ENCODE data around the gene BPIFB6.

BPIFB6 gene

DNA sequence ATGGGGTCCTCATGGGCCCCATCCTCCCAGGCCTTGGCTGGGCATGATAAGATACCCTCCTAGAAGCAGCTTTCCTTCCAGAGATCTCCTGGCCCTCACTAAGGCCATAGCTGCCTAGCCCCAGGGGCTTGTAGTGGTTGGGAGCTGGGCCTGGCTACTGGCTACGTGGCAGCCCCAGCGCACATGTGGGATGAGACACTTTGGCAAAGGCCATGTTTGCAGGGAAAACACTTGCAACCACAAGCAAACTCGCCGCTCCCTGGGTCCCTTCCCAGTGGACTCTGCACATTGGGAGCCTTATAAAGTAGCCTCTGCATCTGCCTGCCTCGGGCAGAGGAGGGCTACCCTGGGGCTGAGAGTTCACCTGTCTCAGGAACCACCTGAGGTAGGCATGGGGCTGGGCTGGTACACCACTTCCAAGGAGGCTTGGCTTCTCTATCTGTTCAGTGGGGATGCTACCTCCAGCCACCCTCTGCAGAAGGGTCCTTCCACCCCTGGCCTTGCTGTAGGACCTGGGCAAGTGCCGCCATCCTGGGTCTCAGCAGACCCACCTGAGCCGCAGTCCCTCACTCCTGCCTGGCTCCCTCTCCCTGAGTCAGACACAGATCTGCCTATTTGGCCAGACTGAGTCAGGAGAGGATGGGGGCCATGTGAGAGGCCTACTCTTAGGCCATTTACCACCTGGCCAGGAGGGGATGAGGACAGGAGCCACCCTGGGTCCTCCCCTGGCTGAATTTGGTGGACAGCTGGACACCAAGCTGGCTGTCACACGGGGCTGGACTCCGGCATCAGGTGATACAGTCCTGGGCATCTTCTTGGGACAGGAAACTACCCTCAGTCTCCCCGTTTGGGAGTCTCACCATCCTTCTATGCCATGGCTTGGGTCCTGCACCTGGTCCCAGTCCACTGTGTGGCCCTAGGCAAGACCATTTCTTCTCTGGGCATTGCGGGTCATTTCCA, 23.8 kb upstream of the BPIFB6 start, which contains the start of gene BPIFB2:
TSS of gene BPIFB2 (plus strand) at position 329 of the 960 bp plus-strand sequence. CDS start 871 bp downstream, outside the sequence.
- DNase-seq (ENCODE audit: low read depth) = no peak
- no peak within 1 kb of the TSS for H3K4me3 ChIP-seq (ENCODE audit: control insufficient read depth, low read depth, low read length)
- TF ChIP-seq, protein P1, sequence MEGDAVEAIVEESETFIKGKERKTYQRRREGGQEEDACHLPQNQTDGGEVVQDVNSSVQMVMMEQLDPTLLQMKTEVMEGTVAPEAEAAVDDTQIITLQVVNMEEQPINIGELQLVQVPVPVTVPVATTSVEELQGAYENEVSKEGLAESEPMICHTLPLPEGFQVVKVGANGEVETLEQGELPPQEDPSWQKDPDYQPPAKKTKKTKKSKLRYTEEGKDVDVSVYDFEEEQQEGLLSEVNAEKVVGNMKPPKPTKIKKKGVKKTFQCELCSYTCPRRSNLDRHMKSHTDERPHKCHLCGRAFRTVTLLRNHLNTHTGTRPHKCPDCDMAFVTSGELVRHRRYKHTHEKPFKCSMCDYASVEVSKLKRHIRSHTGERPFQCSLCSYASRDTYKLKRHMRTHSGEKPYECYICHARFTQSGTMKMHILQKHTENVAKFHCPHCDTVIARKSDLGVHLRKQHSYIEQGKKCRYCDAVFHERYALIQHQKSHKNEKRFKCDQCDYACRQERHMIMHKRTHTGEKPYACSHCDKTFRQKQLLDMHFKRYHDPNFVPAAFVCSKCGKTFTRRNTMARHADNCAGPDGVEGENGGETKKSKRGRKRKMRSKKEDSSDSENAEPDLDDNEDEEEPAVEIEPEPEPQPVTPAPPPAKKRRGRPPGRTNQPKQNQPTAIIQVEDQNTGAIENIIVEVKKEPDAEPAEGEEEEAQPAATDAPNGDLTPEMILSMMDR (IDR thresholded peaks at IDR 0.05; ENCODE audit: control insufficient read depth, insufficient read depth, low read depth, low read length, missing control alignments) = no peak

DNA sequence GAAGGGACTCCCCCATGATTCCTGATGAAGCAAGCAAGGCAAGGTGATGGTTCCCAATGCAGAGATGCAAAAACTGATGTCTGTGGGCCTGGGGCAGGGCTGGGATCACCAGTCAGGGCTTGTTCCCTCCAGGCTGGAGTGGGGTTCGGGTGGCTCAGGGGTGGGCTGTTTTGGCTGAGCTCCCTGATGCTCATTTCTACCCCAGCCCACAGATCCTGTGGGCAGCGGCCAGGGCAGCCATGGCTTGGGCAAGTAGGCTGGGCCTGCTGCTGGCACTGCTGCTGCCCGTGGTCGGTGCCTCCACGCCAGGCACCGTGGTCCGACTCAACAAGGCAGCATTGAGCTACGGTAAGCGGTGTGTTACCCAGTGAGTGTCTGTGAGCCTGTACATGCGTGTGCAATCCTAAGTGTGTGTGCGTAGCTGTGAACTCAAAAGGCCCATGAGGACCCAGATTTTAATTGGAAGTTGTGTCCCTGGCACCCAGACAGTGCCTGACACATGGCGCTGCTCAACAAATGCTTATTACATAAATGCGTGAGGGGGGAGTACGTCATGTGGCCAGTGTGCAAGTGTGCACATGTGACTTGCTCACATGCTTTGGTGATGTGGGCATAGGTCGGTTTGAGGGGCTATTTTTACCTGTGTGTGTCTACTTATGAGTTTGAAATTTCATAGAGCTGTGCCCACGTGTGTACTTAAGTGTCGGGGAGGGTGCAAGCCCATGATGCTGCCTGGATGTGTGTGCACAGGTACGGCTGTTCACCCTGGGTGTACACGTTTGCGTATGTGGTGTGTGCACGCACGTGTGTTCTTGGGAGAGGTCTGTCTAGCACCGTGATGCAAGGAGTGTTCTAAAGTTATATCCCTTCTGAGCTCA, 22.9 kb upstream of the BPIFB6 start:
- DNase-seq (ENCODE audit: low read depth) = no peak
- TF ChIP-seq, protein P1 (IDR thresholded peaks at IDR 0.05; ENCODE audit: control insufficient read depth, insufficient read depth, low read depth, low read length, missing control alignments) = no peak

DNA sequence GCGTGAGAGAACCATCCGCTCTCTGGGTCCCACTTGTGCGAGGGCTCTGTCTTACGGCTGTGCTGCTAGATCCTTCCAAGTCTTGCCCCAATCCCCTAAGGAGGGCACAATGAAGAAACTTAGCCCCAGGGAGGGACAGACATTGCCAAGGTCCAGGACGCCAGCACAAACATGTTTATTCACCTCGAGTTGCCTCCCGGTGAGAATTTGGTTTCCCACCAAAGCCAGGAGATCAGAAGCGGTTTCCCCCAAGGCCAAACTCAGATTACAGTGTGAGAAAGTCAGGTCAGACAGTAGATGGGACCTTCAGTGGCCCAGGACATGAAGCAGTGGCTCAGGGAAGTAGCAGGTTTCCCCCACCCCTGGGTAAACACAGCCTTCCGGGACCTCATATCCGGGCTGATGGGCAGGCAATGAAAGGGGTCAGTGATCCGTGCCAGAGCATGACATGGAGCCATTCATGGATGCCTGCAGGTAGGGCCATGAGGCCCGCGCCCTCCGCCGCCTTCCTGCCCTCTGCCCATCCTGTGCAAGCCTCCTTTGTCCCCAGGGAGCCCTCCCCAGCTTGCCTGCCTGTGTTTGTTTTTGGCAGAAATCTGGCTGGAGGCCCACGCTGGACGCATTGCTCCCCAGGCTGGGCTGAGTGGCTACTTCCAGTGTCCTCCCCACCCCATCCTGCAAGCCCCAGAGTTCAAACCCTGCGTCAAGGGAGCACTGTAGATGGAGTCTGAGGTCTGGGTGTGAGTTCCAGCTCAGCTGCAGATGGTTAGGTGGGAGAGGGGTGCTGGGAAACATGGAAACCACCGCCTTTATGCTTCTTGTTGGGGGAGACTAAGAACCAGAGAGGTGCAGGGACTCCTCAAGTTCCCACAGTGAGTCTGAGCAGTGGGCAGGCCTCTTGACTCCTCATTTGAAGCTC, 22.0 kb upstream of the BPIFB6 start:
- no peak overlapping the region for H3K4me3 ChIP-seq (ENCODE audit: control insufficient read depth, low read depth, low read length)
- TF ChIP-seq, protein P1 (IDR thresholded peaks at IDR 0.05; ENCODE audit: control insufficient read depth, insufficient read depth, low read depth, low read length, missing control alignments) = no peak
- no peak for DNase-seq (ENCODE audit: low read depth)

More for the DNA sequence above, 22.9 kb upstream of the BPIFB6 start:
- no peak overlapping the region for H3K4me3 ChIP-seq (ENCODE audit: control insufficient read depth, low read depth, low read length)

DNA sequence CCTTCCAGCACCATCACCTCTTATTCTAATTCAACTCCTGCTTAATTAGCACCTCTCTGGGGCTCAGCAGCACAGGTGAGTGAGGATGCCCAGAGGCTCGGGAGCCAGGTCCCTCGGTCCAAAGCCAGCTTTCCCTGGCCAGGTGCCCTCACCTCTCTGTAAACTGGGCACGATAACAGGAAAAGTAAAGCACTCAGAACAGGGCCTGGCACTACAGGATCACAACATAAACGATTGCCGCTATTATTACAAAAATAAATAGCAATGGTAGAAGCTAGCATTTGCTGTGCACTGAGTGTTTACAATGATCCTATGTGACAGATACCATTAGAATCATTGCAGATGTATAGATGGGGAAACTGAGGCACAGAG, 21.3 kb upstream of the BPIFB6 start:
- TF ChIP-seq, protein P1 (IDR thresholded peaks at IDR 0.05; ENCODE audit: control insufficient read depth, insufficient read depth, low read depth, low read length, missing control alignments) = no peak
- H3K4me3 ChIP-seq (ENCODE audit: control insufficient read depth, low read depth, low read length) = no peak overlapping the region
- DNase-seq (ENCODE audit: low read depth) = no peak

DNA sequence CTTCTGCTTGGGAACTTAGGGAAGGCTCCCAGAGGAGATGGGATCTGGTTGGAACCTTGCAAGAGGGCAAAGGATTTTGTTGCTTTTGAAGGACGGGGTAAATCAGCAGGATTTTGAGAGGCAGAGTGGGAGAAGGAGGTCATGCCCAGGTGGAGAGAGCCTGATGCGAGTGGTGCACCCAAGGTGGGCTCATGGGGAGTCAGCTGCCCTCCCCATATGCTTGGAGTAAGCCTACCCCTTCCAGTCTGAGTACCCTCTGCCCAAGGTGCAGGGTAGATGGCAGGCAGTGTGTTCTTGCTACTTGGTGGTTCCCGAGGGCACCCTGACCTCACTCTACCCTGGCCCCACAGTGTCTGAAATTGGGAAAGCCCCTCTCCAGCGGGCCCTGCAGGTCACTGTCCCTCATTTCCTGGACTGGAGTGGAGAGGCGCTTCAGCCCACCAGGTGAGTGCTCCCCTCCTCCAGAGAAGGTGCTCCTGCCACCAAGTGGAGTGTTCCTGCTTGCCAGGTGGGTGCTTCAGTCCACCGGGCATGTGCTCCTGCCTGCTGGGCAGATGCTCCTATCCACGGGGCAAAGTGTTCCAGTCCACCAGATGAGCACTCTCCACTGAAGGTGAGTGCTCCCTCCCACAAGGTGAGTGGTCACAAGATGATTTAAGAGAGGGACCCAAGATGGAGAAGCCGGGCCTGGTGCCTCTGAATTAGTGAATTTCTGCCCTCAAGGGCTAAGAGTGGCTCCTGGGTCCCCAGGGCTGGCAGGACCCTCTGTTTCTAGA, 20.6 kb upstream of the BPIFB6 start:
- DNase-seq (ENCODE audit: low read depth) = no peak
- TF ChIP-seq, protein P1 (IDR thresholded peaks at IDR 0.05; ENCODE audit: control insufficient read depth, insufficient read depth, low read depth, low read length, missing control alignments) = no peak
- H3K4me3 ChIP-seq (ENCODE audit: control insufficient read depth, low read depth, low read length) = no peak overlapping the region

Data from AG09309 (cell line).